HG02798 (cell line): ENCODE measurements around the gene DCAF11.

ENCODE experiments used
- ATAC-seq: cut with Tn5 transposase; IDR thresholded peaks from one replicate; pipeline ENCODE4 v1.9.1; 2021; ENCODE audit warnings: mild to moderate bottlenecking; ENCODE audit not compliant: unreplicated experiment, poor library complexity

DCAF11 gene

GRCh38 chr14:24078146-24078545 is 36.4 kb upstream of the DCAF11 start:
- ATAC-seq: no peak

DNA sequence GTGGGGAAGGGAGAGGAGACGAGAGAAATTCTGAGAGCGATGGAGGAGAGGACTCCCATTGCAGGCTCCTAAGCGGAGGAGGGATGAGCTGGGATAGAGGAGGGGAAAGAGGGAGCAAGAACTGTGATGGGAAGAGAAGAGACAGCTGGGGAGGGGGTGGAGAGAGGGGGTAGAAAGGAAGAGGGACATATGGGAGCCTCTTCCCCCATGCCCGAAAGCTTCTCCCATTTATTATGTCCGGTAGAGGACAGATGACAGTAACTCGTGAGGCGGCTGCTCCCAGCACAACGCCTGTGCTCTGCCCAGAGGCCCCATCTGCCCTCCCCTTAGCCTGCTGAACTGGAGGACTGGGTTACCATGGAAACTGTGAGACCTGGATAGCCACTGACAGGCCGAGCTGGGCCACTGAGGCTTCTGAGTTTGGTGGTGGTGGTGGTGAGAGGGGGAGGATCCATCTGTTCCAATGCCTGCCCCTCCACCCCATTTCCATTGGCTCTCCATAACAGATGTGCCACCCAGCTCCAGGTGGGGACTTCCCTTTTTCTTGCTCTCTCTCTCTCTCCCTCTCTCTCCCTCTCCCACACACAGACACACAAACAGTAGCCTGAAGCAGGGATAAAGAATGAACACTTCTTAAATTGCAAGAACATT is 35.0 kb upstream of the DCAF11 start:
- no peak for ATAC-seq

DNA sequence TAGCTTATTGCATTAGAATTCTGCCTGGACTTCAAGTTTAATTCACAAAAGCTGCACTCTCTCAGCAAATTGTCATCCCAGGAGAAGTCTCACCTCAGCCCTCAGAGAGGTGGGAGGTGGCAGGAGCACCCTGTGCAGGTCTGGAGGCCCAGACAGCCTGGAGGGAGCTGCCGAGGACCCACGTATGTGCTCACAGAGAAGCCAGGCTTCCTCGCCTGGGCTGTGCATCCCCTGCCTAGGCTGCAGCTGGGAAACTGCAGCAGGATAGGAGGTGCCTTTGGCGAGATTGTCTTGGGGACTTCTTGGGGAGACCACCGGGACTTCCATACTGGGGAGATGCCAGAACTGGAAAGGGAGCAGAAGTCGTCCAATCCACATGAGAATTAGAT is 34.4 kb upstream of the DCAF11 start:
- ATAC-seq: no peak

DNA sequence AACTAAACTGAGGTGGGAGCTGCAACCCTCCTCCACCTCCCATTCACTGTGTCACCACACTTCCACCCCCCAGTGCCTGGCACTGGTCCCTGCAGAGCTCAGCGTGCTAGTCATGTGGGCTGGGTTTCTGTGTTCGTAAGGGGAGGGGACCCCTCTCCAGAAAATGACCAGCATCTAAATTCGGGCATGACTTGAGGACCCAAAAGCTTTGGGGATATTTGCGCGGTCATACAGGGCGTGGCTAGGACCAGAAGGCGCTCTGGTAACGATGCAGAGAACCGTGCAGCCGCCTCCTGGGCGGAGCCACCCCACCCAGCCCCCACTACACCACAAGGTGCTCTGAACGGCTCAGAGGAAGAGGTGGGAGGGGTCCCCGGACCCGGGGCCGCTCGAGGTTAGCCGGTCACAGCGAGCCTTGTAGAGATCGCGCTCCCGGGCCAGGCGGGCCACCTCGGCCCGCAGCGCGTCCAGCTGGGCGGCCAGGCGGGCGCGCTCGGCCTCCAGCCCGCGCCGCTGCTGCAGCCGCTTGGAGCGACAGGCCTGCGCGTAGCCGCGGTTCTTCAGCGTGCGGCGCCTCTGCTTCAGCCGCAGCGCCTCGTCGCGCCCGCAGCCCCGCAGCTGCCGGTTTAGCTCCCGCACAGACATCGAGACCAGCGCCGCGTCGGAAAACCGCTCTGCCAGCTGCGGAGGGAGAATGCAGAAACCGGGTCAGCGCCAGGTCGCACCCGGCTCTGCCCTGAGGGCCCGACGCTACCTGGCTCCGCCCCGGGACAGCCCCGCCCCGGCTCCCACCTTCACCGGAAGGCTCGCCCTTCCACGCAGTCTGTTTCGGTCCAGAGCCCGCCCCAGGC is 33.5 kb upstream of the DCAF11 start:
- ATAC-seq: peak; percentile 84

- ATAC-seq: no peak
These were observed 32.8 kb upstream of the DCAF11 start for GRCh38 chr14:24081739-24082211.

- ATAC-seq: no peak
These were observed 32.0 kb upstream of the DCAF11 start for GRCh38 chr14:24082411-24083080.

DNA sequence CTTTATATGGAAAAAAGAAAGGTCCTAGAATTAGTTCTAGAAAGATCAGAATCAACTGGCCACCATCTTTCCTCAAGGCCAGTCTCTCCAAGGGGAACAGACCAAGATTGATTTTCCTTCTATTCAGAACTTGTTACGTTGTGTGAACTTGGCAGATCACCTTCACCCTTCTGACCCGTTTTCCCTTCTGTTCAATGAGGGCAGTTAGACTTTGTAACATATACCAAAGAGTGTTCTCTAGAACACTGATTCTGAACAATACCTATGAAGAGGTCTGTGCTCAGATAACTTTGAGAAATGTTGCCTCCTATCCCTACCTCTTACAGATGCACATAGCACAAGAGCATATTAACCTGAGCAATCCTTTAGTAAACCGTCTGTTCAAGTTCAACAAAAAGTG is 31.1 kb upstream of the DCAF11 start:
- no peak for ATAC-seq

GRCh38 chr14:24084440-24084839 is 30.1 kb upstream of the DCAF11 start:
- ATAC-seq: no peak

GRCh38 chr14:24085215-24085614 is 29.4 kb upstream of the DCAF11 start:
- no peak for ATAC-seq

DNA sequence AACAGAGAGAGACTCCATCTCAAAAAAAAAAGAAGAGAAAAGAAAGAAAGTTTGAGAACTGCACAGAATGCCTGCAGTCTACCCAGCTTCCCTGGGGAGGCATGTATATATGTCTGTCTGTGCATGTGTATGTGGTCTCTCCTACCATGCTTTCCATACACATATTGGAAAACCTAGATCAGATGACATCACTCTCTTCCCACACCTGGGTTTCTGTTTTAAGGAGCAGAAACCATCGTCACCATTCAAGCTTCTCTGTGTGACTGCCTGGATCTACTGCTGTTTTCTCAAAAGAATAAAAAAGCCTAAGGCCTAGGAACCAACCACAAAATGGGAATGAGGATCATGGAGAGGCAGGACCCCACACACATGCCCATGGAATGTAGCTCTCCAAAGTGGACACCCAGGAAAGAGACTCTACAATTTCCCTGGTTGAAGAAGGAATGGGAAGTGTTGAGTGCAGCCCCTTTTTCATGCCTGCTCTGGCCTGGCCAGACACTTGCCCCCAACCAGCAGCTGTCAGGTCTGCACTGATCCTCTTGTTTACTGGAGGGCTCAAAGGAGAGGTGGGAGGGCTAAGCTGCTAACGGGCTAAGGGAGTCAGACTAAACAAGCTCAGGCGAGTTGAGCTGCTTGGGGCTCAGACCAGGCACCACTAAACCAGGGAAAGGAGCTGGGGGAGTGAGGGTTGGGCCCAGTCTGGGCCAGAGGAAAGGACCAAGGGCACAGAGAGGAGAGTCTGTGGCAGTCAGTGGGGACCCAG is 28.2 kb upstream of the DCAF11 start:
- no peak for ATAC-seq

DNA sequence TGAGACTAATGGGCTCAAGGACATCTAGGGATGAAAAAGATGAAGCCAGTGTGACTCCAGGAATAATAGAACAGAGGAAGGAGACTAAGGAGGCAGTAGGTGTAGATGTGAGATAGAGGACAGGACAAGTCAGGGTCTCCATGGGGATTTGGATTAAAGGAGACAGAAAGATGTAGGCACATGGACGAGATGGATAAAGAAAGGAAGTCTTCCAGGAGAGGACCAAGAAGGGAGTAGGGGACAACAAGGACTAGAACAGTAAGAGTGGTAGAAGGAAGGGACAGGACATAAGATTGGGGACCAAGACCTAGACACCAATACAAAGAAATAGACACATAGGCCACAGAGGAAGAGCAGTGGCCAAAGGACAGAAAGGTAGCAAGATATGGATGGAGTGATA is 27.6 kb upstream of the DCAF11 start:
- ATAC-seq: no peak

GRCh38 chr14:24088095-24088494 is 26.5 kb upstream of the DCAF11 start:
- ATAC-seq: no peak

DNA sequence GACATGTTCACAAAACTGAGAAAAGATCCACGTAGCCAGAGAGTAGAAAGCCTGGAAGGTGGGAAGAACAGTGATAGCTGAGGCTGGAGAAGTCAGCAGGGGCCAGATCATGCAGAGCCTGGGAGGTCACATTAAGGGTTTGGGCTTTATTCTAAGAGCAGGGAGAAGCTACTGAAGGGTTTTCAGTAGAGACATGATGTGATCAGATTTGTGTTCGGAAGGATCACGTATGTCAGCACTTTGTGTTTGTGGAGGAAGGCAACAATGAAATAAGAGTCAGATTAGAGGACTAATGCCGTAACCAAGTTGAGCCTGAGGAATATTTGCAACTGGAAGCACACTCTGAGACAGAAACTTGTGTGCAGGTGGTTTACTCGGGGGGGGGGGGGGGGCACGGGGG is 24.7 kb upstream of the DCAF11 start:
- no peak for ATAC-seq

GRCh38 chr14:24092110-24092504 is 22.5 kb upstream of the DCAF11 start:
- ATAC-seq: no peak

DNA sequence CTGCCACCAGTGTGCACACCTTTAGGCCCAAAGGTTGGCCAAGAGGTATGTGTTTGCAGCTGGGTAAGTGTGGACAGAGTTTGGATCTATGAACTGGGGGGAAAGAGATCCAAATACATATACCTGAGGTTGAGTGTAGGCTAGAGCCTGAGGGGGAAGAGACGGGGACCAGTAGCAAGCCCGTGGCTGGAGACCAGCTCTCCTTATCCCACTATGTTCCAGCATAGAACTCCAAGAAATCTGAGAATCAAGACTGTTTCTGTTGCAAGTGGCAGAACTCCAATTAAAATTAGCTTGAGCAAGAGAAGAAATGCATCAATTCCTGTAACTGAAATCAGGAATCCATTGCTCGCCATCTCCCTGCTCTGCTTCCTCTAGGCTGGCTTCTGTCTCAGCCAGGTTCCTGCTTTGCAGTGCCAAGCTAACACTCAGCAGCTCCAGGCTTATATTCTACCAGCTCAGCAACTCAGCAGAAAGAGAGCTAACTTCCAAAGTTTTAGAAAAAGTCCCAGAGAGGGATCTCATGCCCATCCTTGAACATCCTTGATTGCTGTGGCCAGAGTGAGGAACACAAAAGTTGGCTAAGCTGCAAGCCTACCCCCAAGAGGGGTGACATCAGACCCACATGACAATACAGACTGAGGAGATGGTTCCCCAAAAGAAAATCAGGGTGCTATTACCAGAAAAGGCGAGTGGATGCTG is 21.9 kb upstream of the DCAF11 start:
- no peak for ATAC-seq

GRCh38 chr14:24093207-24093900 is 21.2 kb upstream of the DCAF11 start:
- ATAC-seq: no peak

- peak; percentile 64 for ATAC-seq
These were observed 20.4 kb upstream of the DCAF11 start, which contains the start of gene PCK2 for GRCh38 chr14:24093901-24094840. Gene PCK2 (plus strand): TSS chr14:24094311. CDS start chr14:24094406, 95 bp downstream.

DNA sequence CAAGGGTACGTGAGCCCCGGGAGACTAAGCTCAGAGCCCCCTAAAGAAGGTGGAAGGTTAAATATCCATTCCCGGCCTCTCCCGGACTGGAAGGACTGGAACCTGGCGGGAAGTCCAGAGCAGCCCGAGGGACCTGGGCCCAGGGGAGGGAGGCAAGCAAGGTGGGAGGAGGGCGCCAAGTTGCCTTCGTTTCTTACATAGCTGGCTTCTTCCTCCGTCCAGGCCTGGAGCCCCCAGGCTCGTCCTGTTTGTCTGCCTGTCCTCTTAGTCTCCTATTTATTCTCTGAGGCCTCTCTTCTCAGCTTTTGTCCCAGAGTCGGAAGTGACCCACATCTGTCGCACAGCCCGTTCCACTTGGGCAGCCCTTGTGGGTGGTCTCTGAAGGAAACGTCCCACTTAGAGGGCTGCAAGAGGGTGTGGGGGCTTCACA is 19.7 kb upstream of the DCAF11 start:
- ATAC-seq: no peak
